CD14-positive monocyte (primary cell): ENCODE data around the gene CACUL1. TPM values are rescaled to one million over a fixed set of nuclear protein-coding genes. Genes with fewer than 3 reads are reported as not detected.

ENCODE experiments used
- DNase-seq, 3 donors: peaks; one replicate each; pipeline ENCODE4 v3.0.0-alpha.2; 2011 to 2022
- H2AFZ ChIP-seq: 2 replicates; pipeline ENCODE4 v1.6.0; 2012; ENCODE audit warnings: mild to moderate bottlenecking, low read depth, low read length, inconsistent platforms; ENCODE audit not compliant: insufficient read depth, poor library complexity, severe bottlenecking
- H3K27ac ChIP-seq, 2 donors: 1 replicate in 1 of 2; 2 replicates in 1 of 2; pipeline ENCODE4 v1.5.1; 2012 to 2013; ENCODE audit warnings: low read length in 2 of 2, control low read depth in 1 of 2, inconsistent platforms in 1 of 2, low read depth in 1 of 2, mild to moderate bottlenecking in 1 of 2
- H3K27me3 ChIP-seq, 2 donors: one replicate each; pipeline versions ENCODE4 v1.6.0 to v1.6.1; 2011 to 2013; ENCODE audit warnings: low read length in 2 of 2; ENCODE audit not compliant: control insufficient read depth in 2 of 2, insufficient read depth in 2 of 2
- H3K36me3 ChIP-seq, 2 donors: replicated peaks in 1 of 2; 1 replicate in 1 of 2; 2 replicates in 1 of 2; pipeline versions ENCODE4 v1.5.1 to v1.6.1; 2012 to 2013; ENCODE audit warnings: low read length in 2 of 2, control low read depth in 1 of 2, inconsistent platforms in 1 of 2, mild to moderate bottlenecking in 1 of 2; ENCODE audit not compliant: insufficient read depth in 2 of 2, control insufficient read depth in 1 of 2
- H3K4me1 ChIP-seq, 2 donors: 1 replicate in 1 of 2; 2 replicates in 1 of 2; pipeline versions ENCODE4 v1.5.1 to v1.6.1; 2012 to 2013; ENCODE audit warnings: low read length in 2 of 2, control low read depth in 1 of 2, inconsistent platforms in 1 of 2, mild to moderate bottlenecking in 1 of 2, moderate library complexity in 1 of 2; ENCODE audit not compliant: insufficient read depth in 2 of 2, control insufficient read depth in 1 of 2
- H3K4me2 ChIP-seq: replicated peaks from 2 replicates; pipeline ENCODE3; 2012; ENCODE audit warnings: low read length, moderate library complexity, mild to moderate bottlenecking; ENCODE audit not compliant: poor library complexity, severe bottlenecking; ENCODE audit errors: extremely low read depth
- H3K4me3 ChIP-seq, 3 experiments: fragments of 200-600 bp in 1 of 3; sonication (generic) in 1 of 3; replicated peaks in 1 of 3; 1 replicate in 2 of 3; 2 replicates in 1 of 3; pipeline ENCODE4 v1.5.1; 2011 to 2013; ENCODE audit warnings: low read length in 3 of 3, mild to moderate bottlenecking in 3 of 3, control low read depth in 2 of 3, low read depth in 2 of 3, inconsistent platforms in 1 of 3, moderate library complexity in 1 of 3
- H3K79me2 ChIP-seq: 2 replicates; pipeline ENCODE4 v1.6.0; 2012; ENCODE audit warnings: mild to moderate bottlenecking, control low read depth, inconsistent platforms, low read length, moderate library complexity; ENCODE audit not compliant: insufficient read depth
- H3K9ac ChIP-seq: 2 replicates; pipeline ENCODE4 v1.6.0; 2017; ENCODE audit warnings: low read length, mild to moderate bottlenecking; ENCODE audit not compliant: insufficient read depth, poor library complexity, severe bottlenecking
- H3K9me3 ChIP-seq, 2 donors: replicated peaks in 1 of 2; 1 replicate in 1 of 2; 2 replicates in 1 of 2; pipeline versions ENCODE4 v1.5.1 to v1.6.1; 2012 to 2013; ENCODE audit warnings: low read length in 2 of 2, control low read depth in 1 of 2; ENCODE audit not compliant: control insufficient read depth in 1 of 2, insufficient read depth in 1 of 2
- H4K20me1 ChIP-seq: 2 replicates; pipeline ENCODE4 v1.6.0; 2012; ENCODE audit warnings: mild to moderate bottlenecking, low read length, control low read depth, moderate library complexity; ENCODE audit not compliant: insufficient read depth
- H3K27ac Mint-ChIP-seq, 7 donors: one replicate each; pipeline ENCODE4 v1.8.0; 2020; ENCODE audit warnings: mild to moderate bottlenecking in 7 of 7, mixed read lengths in 7 of 7, moderate library complexity in 6 of 7, inconsistent platforms in 2 of 7
- H3K27me3 Mint-ChIP-seq, 3 donors: one replicate each; pipeline ENCODE4 v1.8.0; 2021 to 2022; ENCODE audit warnings: low read depth in 3 of 3, mild to moderate bottlenecking in 3 of 3, mixed read lengths in 3 of 3, moderate library complexity in 3 of 3, inconsistent platforms in 1 of 3
- H3K36me3 Mint-ChIP-seq, 2 donors: one replicate each; pipeline ENCODE4 v1.8.0; 2020; ENCODE audit warnings: mixed read lengths in 2 of 2, inconsistent platforms in 1 of 2, mild to moderate bottlenecking in 1 of 2
- H3K4me1 Mint-ChIP-seq: one replicate; pipeline ENCODE4 v1.8.0; 2020; ENCODE audit warnings: mild to moderate bottlenecking, mixed read lengths
- H3K4me3 Mint-ChIP-seq, 2 donors: one replicate each; pipeline ENCODE4 v1.8.0; 2020; ENCODE audit warnings: mild to moderate bottlenecking in 2 of 2, mixed read lengths in 2 of 2, moderate library complexity in 1 of 2
- H3K9me3 Mint-ChIP-seq, 7 donors: one replicate each; pipeline ENCODE4 v1.8.0; 2020 to 2022; ENCODE audit warnings: mixed read lengths in 7 of 7, mild to moderate bottlenecking in 6 of 7, moderate library complexity in 6 of 7, inconsistent platforms in 2 of 7
- WGBS: methylation state at CpG from one replicate; pipeline ENCODE4 v1.1.5; 2013; ENCODE audit warnings: missing lambda C conversion rate; ENCODE audit not compliant: insufficient coverage; 5-methylcytosine and 5-hydroxymethylcytosine counted together
- intact Hi-C, 2 donors: fragments of 100-400 bp; cut with micrococcal nuclease; formaldehyde crosslinking; loops; one replicate each; pipeline versions ENCODE4 v1.15.0 to v1.15.1; 2023
- polyA plus RNA-seq, 3 donors: library from polyadenylated mRNA; depleted of rRNA in 1 of 3; unstranded in 2 of 3; stranded (reverse) in 1 of 3; fragments of 300-500 nt in 2 of 3; fragments of >200 nt in 1 of 3; fragmentation: Illumina TruSeq in 2 of 3; gene quantifications; 1 replicate in 2 of 3; 2 replicates in 1 of 3; pipeline ENCODE4 v1.2.3, GENCODE V29; 2012 to 2021
- TF ChIP-seq, protein P1 (sequence below): fragments of 200-600 bp; IDR thresholded peaks from one replicate; pipeline ENCODE4 v1.8.0; 2022; ENCODE audit warnings: antibody characterized with exemption, mild to moderate bottlenecking

Gene CACUL1
- polyA plus RNA-seq, 3 donors = 18.1 to 50.8 (median 38.8) TPM

- DNase-seq = peak in 2 of 3 donors; percentile 16 to 38
- Histone ChIP-seq H3K9ac (peak overlapping the region; percentile 97), H3K27ac (peak overlapping the region; percentile 64 to 89), H3K27me3 (peaks cover 2 to 15% of the 10 kb centered on the region in 2 donors), H3K4me3 (peak overlapping the region; percentile 74 to 98 (median 89)), H3K36me3 (no peaks in the 10 kb centered on the region), H3K79me2 (peaks cover 57% of the 10 kb centered on the region), H3K4me2 (peak overlapping the region; percentile 95), H4K20me1 (peaks cover 47% of the 10 kb centered on the region), H3K4me1 (peaks cover 19 to 33% of the 10 kb centered on the region in 2 donors), H2AFZ (peak overlapping the region; percentile 92), H3K9me3 (no peaks in the 10 kb centered on the region)
- H3K9me3 Mint-ChIP-seq = no peaks in the 10 kb centered on the region
- WGBS = 0% methylated on average over 9 of the region's 22 CpGs
- H3K36me3 Mint-ChIP-seq = peaks cover 4 to 7% of the 10 kb centered on the region in 2 donors
- H3K27ac Mint-ChIP-seq = peak overlapping the region; percentile 57 to 97 (median 95)
- intact Hi-C loops = loop anchor here (2.0 to 10.0 kb wide), 6 partner anchors 38 to 1379 kb away; partner anchors contain the start of genes GRK5 (in 1 of the 2) and PDZD8 (in 1 of the 2)
- H3K4me3 Mint-ChIP-seq = peak overlapping the region; percentile 99
- H3K4me1 Mint-ChIP-seq = peaks cover 37% of the 10 kb centered on the region
- TF ChIP-seq, protein P1, sequence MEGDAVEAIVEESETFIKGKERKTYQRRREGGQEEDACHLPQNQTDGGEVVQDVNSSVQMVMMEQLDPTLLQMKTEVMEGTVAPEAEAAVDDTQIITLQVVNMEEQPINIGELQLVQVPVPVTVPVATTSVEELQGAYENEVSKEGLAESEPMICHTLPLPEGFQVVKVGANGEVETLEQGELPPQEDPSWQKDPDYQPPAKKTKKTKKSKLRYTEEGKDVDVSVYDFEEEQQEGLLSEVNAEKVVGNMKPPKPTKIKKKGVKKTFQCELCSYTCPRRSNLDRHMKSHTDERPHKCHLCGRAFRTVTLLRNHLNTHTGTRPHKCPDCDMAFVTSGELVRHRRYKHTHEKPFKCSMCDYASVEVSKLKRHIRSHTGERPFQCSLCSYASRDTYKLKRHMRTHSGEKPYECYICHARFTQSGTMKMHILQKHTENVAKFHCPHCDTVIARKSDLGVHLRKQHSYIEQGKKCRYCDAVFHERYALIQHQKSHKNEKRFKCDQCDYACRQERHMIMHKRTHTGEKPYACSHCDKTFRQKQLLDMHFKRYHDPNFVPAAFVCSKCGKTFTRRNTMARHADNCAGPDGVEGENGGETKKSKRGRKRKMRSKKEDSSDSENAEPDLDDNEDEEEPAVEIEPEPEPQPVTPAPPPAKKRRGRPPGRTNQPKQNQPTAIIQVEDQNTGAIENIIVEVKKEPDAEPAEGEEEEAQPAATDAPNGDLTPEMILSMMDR = no peak
- peaks cover 9 to 17% (median 17%) of the 10 kb centered on the region in 3 donors for H3K27me3 Mint-ChIP-seq
Measured at GRCh38 chr10:118754229-118754555, 578 bp downstream of the CACUL1 start.

- peak overlapping the region; percentile 97 for H3K9ac ChIP-seq
Measured at GRCh38 chr10:118753331-118754228, 1.2 kb downstream of the CACUL1 start.

More at GRCh38 chr10:118753331-118754228, 1.2 kb downstream of the CACUL1 start:
- Mint-ChIP-seq H3K27me3 (peaks cover 8 to 17% (median 17%) of the 10 kb centered on the region in 3 donors), H3K4me1 (peaks cover 41% of the 10 kb centered on the region), H3K4me3 (peak overlapping the region; percentile 99), H3K36me3 (peaks cover 6 to 9% of the 10 kb centered on the region in 2 donors), H3K9me3 (no peaks in the 10 kb centered on the region), H3K27ac (peak overlapping the region; percentile 57 to 97 (median 95))
- H3K27me3 ChIP-seq = peaks cover 2 to 15% of the 10 kb centered on the region in 2 donors
- H4K20me1 ChIP-seq = peaks cover 53% of the 10 kb centered on the region
- TF ChIP-seq, protein P1 = no peak
- WGBS = 0% methylated on average over 10 of the region's 17 CpGs
- peak overlapping the region; percentile 74 to 98 (median 89) for H3K4me3 ChIP-seq
- H3K27ac ChIP-seq = peak overlapping the region; percentile 64 to 89
- peaks cover 19 to 33% of the 10 kb centered on the region in 2 donors for H3K4me1 ChIP-seq
- H2AFZ ChIP-seq = peak overlapping the region; percentile 92
- H3K4me2 ChIP-seq = peak overlapping the region; percentile 95
- no peaks in the 10 kb centered on the region for H3K36me3 ChIP-seq
- intact Hi-C loops = loop anchor here (2.0 to 10.0 kb wide), 6 partner anchors 39 to 1379 kb away; partner anchors contain the start of genes GRK5 (in 1 of the 2) and PDZD8 (in 1 of the 2)
- no peaks in the 10 kb centered on the region for H3K9me3 ChIP-seq
- no peak for DNase-seq
- peaks cover 63% of the 10 kb centered on the region for H3K79me2 ChIP-seq
